Psoas muscle (tissue), 8 donors: ENCODE results near the gene NAV2. TPM values are rescaled to one million over a fixed set of nuclear protein-coding genes. Genes with fewer than 3 reads are reported as not detected.

Source experiments
- ATAC-seq, 4 donors: fragments of 200-7000 bp; cut with Tn5 transposase; one replicate each; pipeline ENCODE4 v1.9.1; 2020; ENCODE audit warnings: moderate library complexity in 3 of 4, mild to moderate bottlenecking in 2 of 4
- DNase-seq, 2 donors: peaks; one replicate each; pipeline ENCODE4 v3.0.0-alpha.2; 2020
- H3K27ac ChIP-seq: fragments of 200-600 bp; one replicate; pipeline ENCODE4 v1.8.0; 2022
- H3K27me3 ChIP-seq, 3 donors: fragments of 200-600 bp in 1 of 3; one replicate each; pipeline versions ENCODE4 v1.6.1 to v1.8.0; 2013 to 2022; ENCODE audit warnings: low read length in 2 of 3, mild to moderate bottlenecking in 2 of 3, moderate library complexity in 1 of 3; ENCODE audit not compliant: insufficient read depth in 3 of 3
- H3K36me3 ChIP-seq, 2 donors: fragments of 200-600 bp in 1 of 2; one replicate each; pipeline versions ENCODE4 v1.6.1 to v1.8.0; 2013 to 2022; ENCODE audit warnings: low read depth in 1 of 2, mild to moderate bottlenecking in 1 of 2, moderate library complexity in 1 of 2; ENCODE audit not compliant: insufficient read depth in 1 of 2
- H3K4me1 ChIP-seq: fragments of 200-600 bp; one replicate; pipeline ENCODE4 v1.8.0; 2022
- H3K4me3 ChIP-seq: fragments of 200-600 bp; one replicate; pipeline ENCODE4 v1.8.0; 2022; ENCODE audit warnings: mild to moderate bottlenecking
- H3K9me3 ChIP-seq: fragments of 200-600 bp; one replicate; pipeline ENCODE4 v1.8.0; 2022
- CTCF ChIP-seq: fragments of 200-600 bp; IDR thresholded peaks from one replicate; pipeline ENCODE4 v1.8.0; 2022; ENCODE audit warnings: antibody characterized with exemption
- WGBS, 3 donors: extraction: QIAGEN DNeasy Blood & Tissue Kit; methylation state at CpG; one replicate each; pipeline versions ENCODE4 v1.1.6 to v1.1.7; 2013; 5-methylcytosine and 5-hydroxymethylcytosine counted together
- intact Hi-C, 2 donors: fragments of 100-400 bp; cut with DNase I; formaldehyde crosslinking; loops; one replicate each; pipeline versions ENCODE4 v1.11.0 to v1.14.2; 2022
- polyA plus RNA-seq, 3 donors: library from polyadenylated mRNA; stranded (reverse); fragments of 200-250 nt; gene quantifications; one replicate each; pipeline ENCODE4 v1.2.3, GENCODE V29; 2013
- total RNA-seq, 4 donors: library from RNA; stranded (reverse); fragmentation: NEBNext Ultra II Directional in 2 of 4; extraction: Animal tissue kit (Norgen Biotek cat#: 25700) in 2 of 4; gene quantifications; one replicate each; pipeline versions ENCODE4 v1.2.1 to v1.2.4, GENCODE V29; 2021 to 2023
- donor health status: healthy with polysubstance abuse.
- donor health status: DM: no; HTN: no; CAD: no; lungs with moderate emphysema.
- donor health status: Bipolar disorder and iron deficiency.
- donor health status: healthy.
- donor health status: DM: yes; HTN: yes; CAD: no.
- donor health status: DM: no; HTN: no; CAD: no.
- donor health status: DM: no; HTN: no; CAD: no.
- donor health status: DM: yes; HTN: yes; CAD: no.

NAV2 gene
- total and polyA plus RNA-seq, 7 donors: 0.68 to 21.8 (median 2.9) TPM

GRCh38 chr11:19871531-19871930 is 158.9 kb downstream of the NAV2 start:
- Histone ChIP-seq H3K27ac (no peak overlapping the region), H3K4me3 (no peak overlapping the region), H3K4me1 (peaks cover 21% of the 10 kb centered on the region), H3K36me3 (no peaks in the 10 kb centered on the region), H3K27me3 (no peaks in the 10 kb centered on the region), H3K9me3 (no peaks in the 10 kb centered on the region)
- ATAC-seq (no peak), DNase-seq (no peak)
- 82 to 85% (median 84%) methylated on average over 8 of the region's 8 CpGs for WGBS, 3 donors
- no peak for TF ChIP-seq CTCF
- intact Hi-C loops: no loop called here

- 90 to 99% (median 95%) methylated on average over 4 of the region's 4 CpGs for WGBS, 3 donors
- ATAC-seq: no peak
These were observed 160.0 kb downstream of the NAV2 start for GRCh38 chr11:19872512-19873145.

GRCh38 chr11:19873730-19874129 is 161.1 kb downstream of the NAV2 start:
- intact Hi-C loops: no loop called here

More at GRCh38 chr11:19872512-19873145, 160.0 kb downstream of the NAV2 start:
- Histone ChIP-seq H3K4me1 (peaks cover 16% of the 10 kb centered on the region), H3K27me3 (no peaks in the 10 kb centered on the region), H3K4me3 (no peak overlapping the region), H3K36me3 (no peaks in the 10 kb centered on the region), H3K27ac (no peak overlapping the region), H3K9me3 (no peaks in the 10 kb centered on the region)
- no peak for TF ChIP-seq CTCF
- intact Hi-C loops: no loop called here
- no peak for DNase-seq

GRCh38 chr11:19874266-19874665 is 161.6 kb downstream of the NAV2 start:
- intact Hi-C loops: no loop called here
- ATAC-seq: no peak
- no peak for TF ChIP-seq CTCF
- H3K4me1 ChIP-seq: peaks cover 7% of the 10 kb centered on the region
- H3K27me3 ChIP-seq: no peaks in the 10 kb centered on the region
- no peak for DNase-seq
- no peak overlapping the region for H3K27ac ChIP-seq
- no peaks in the 10 kb centered on the region for H3K9me3 ChIP-seq
- no peak overlapping the region for H3K4me3 ChIP-seq
- H3K36me3 ChIP-seq: no peaks in the 10 kb centered on the region

More at GRCh38 chr11:19873730-19874129, 161.1 kb downstream of the NAV2 start:
- no peak overlapping the region for H3K4me3 ChIP-seq
- DNase-seq (no peak), ATAC-seq (no peak)
- peaks cover 10% of the 10 kb centered on the region for H3K4me1 ChIP-seq
- TF ChIP-seq CTCF: no peak
- H3K27me3 ChIP-seq: no peaks in the 10 kb centered on the region
- H3K9me3 ChIP-seq: no peaks in the 10 kb centered on the region
- H3K27ac ChIP-seq: no peak overlapping the region
- 87 to 89% (median 88%) methylated on average over 1 of the region's 1 CpG for WGBS, 3 donors
- no peaks in the 10 kb centered on the region for H3K36me3 ChIP-seq

GRCh38 chr11:19876750-19877149 is 164.1 kb downstream of the NAV2 start:
- Histone ChIP-seq H3K27ac (no peak overlapping the region), H3K4me3 (no peak overlapping the region), H3K4me1 (no peaks in the 10 kb centered on the region), H3K27me3 (no peaks in the 10 kb centered on the region), H3K36me3 (peaks cover 0 to 7% of the 10 kb centered on the region in 2 donors), H3K9me3 (no peaks in the 10 kb centered on the region)
- no peak for ATAC-seq
- no peak for TF ChIP-seq CTCF
- DNase-seq: no peak
- intact Hi-C loops: no loop called here
- WGBS, 3 donors: 96 to 98% (median 97%) methylated on average over 1 of the region's 1 CpG
